Inferior parietal cortex (tissue), 1 donor: ENCODE data around the gene OR2Y1.
A peak's percentile ranks its signal among the peaks of the same experiment; 100 is the strongest.
"Not testable (repeated sequence)": the region's sequence is repeated elsewhere in the genome, so short reads cannot be mapped to it uniquely, and the experiment has no call there.

Experiments used
- DNase-seq: peaks from one replicate; pipeline ENCODE4 v3.0.0-alpha.2; 2016; ENCODE audit errors: extremely low spot score

Gene OR2Y1

GRCh38 chr5:180739271-180739670, 587 bp downstream of the OR2Y1 start:
- DNase-seq = no peak

GRCh38 chr5:180736536-180736935, 3.3 kb downstream of the OR2Y1 start:
- no peak for DNase-seq

GRCh38 chr5:180724944-180725343, 14.9 kb downstream of the OR2Y1 start:
- DNase-seq = no peak

- no peak for DNase-seq
Observed at GRCh38 chr5:180723936-180724335, 15.9 kb downstream of the OR2Y1 start.

- no peak for DNase-seq
Observed at GRCh38 chr5:180720486-180720885, 19.4 kb downstream of the OR2Y1 start.

GRCh38 chr5:180719781-180720180, 20.1 kb downstream of the OR2Y1 start:
- no peak for DNase-seq

- DNase-seq = peak; percentile 69
Observed at GRCh38 chr5:180718810-180719453, 20.9 kb downstream of the OR2Y1 start.

- DNase-seq = no peak
Observed at GRCh38 chr5:180717989-180718388, 21.9 kb downstream of the OR2Y1 start.

GRCh38 chr5:180704362-180704761, 35.5 kb downstream of the OR2Y1 start:
- DNase-seq = no peak

GRCh38 chr5:180703912-180704311, 35.9 kb downstream of the OR2Y1 start:
- DNase-seq = no peak

- DNase-seq = not testable (repeated sequence)
Observed at GRCh38 chr5:180703371-180703770, 36.5 kb downstream of the OR2Y1 start.

- not testable (repeated sequence) for DNase-seq
Observed at GRCh38 chr5:180700440-180700839, 39.4 kb downstream of the OR2Y1 start.

- DNase-seq = no peak
Observed at GRCh38 chr5:180699042-180699441, 40.8 kb downstream of the OR2Y1 start.

- DNase-seq = no peak
Observed at GRCh38 chr5:180696116-180696515, 43.7 kb downstream of the OR2Y1 start.

GRCh38 chr5:180692429-180692828, 47.4 kb downstream of the OR2Y1 start:
- no peak for DNase-seq

- DNase-seq = no peak
Observed at GRCh38 chr5:180691046-180691445, 48.8 kb downstream of the OR2Y1 start.

GRCh38 chr5:180690562-180690961, 49.3 kb downstream of the OR2Y1 start:
- no peak for DNase-seq

GRCh38 chr5:180689775-180690174, 50.1 kb downstream of the OR2Y1 start:
- no peak for DNase-seq
